Posterior cingulate gyrus (tissue), 11 donors: ENCODE measurements around the gene MIGA1.
A peak's percentile ranks its signal among the peaks of the same experiment; 100 is the strongest.

Source experiments
- DNase-seq, 10 donors: peaks; one replicate each; pipeline versions ENCODE4 v3.0.0 to v3.0.0-alpha.2; 2020 to 2021; ENCODE audit warnings: mixed read lengths in 3 of 10
- intact Hi-C: fragments of 100-400 bp; cut with DNase I; formaldehyde crosslinking; loops from one replicate; pipeline ENCODE4 v1.15.1; 2023

MIGA1 gene

GRCh38 chr1:77834771-77835334 is 55.4 kb downstream of the MIGA1 start:
- intact Hi-C loops, result no loop called here

GRCh38 chr1:77841574-77841973 is 62.1 kb downstream of the MIGA1 start:
- DNase-seq, result no peak
- intact Hi-C loops, result no loop called here

More at GRCh38 chr1:77834771-77835334, 55.4 kb downstream of the MIGA1 start:
- no peak for DNase-seq

- no peak for DNase-seq
- intact Hi-C loops, result no loop called here
Observed at GRCh38 chr1:77845951-77846350, 66.5 kb downstream of the MIGA1 start.

- intact Hi-C loops, result no loop called here
- DNase-seq, result no peak
Observed at GRCh38 chr1:77846966-77847365, 67.5 kb downstream of the MIGA1 start.

- intact Hi-C loops, result no loop called here
- DNase-seq, result no peak
Observed at GRCh38 chr1:77847621-77848080, 68.2 kb downstream of the MIGA1 start.

GRCh38 chr1:77850082-77850481 is 70.6 kb downstream of the MIGA1 start:
- intact Hi-C loops, result no loop called here
- no peak for DNase-seq

- intact Hi-C loops, result no loop called here
- DNase-seq, result no peak
Observed at GRCh38 chr1:77857552-77857951, 78.1 kb downstream of the MIGA1 start.

- no peak for DNase-seq
- intact Hi-C loops, result no loop called here
Observed at GRCh38 chr1:77858725-77859124, 79.3 kb downstream of the MIGA1 start.

GRCh38 chr1:77859248-77859647 is 79.8 kb downstream of the MIGA1 start:
- intact Hi-C loops, result no loop called here

GRCh38 chr1:77866296-77866695 is 86.8 kb downstream of the MIGA1 start:
- DNase-seq, result no peak
- intact Hi-C loops, result no loop called here

More at GRCh38 chr1:77859248-77859647, 79.8 kb downstream of the MIGA1 start:
- no peak for DNase-seq

GRCh38 chr1:77872645-77873044 is 93.2 kb downstream of the MIGA1 start:
- intact Hi-C loops, result no loop called here
- no peak for DNase-seq

- DNase-seq, result no peak
- intact Hi-C loops, result no loop called here
Observed at GRCh38 chr1:77873461-77873860, 94.0 kb downstream of the MIGA1 start.

GRCh38 chr1:77874804-77875445 is 95.5 kb downstream of the MIGA1 start:
- DNase-seq, result no peak
- intact Hi-C loops, result no loop called here

- no peak for DNase-seq
- intact Hi-C loops, result no loop called here
Observed at GRCh38 chr1:77876884-77877283, 97.4 kb downstream of the MIGA1 start.

- no peak for DNase-seq
- intact Hi-C loops, result no loop called here
Observed at GRCh38 chr1:77881061-77881460, 101.6 kb downstream of the MIGA1 start.

- intact Hi-C loops, result no loop called here
Observed at GRCh38 chr1:77882411-77882810, 103.0 kb downstream of the MIGA1 start.

GRCh38 chr1:77888081-77888780 is 108.8 kb downstream of the MIGA1 start, which contains the start of gene NEXN:
TSS of gene NEXN (plus strand) at chr1:77888624. CDS start at chr1:77916107, 27,483 bp downstream.
- intact Hi-C loops, result no loop called here
- DNase-seq, result peak in 9 of 10 donors; percentile 21 to 92 (median 45)

More at GRCh38 chr1:77882411-77882810, 103.0 kb downstream of the MIGA1 start:
- DNase-seq, result no peak

GRCh38 chr1:77888781-77889642 is 109.6 kb downstream of the MIGA1 start:
- DNase-seq, result peak in 6 of 10 donors; percentile 2 to 83 (median 20)
- intact Hi-C loops, result no loop called here

GRCh38 chr1:77889671-77890070 is 110.2 kb downstream of the MIGA1 start:
- no peak for DNase-seq

GRCh38 chr1:77891200-77891599 is 111.8 kb downstream of the MIGA1 start:
- no peak for DNase-seq
- intact Hi-C loops, result no loop called here

More at GRCh38 chr1:77889671-77890070, 110.2 kb downstream of the MIGA1 start:
- intact Hi-C loops, result no loop called here
